Effector memory CD8-positive, alpha-beta T cell (primary cell): ENCODE measurements around the gene PRKCQ.
"Not testable (repeated sequence)": the region's sequence is repeated elsewhere in the genome, so short reads cannot be mapped to it uniquely, and the experiment has no call there.

Experiments used
- ATAC-seq: fragments of 150-1000 bp; cut with Tn5 transposase; replicated peaks from 2 replicates; pipeline ENCODE4 v1.10.0; 2021; ENCODE audit warnings: mild to moderate bottlenecking, moderate library complexity
- DNase-seq, 3 experiments: peaks; one replicate each; pipeline ENCODE4 v3.0.0; 2021
- H3K27ac Mint-ChIP-seq, 2 donors: one replicate each; pipeline ENCODE4 v1.8.0; 2022; ENCODE audit warnings: mild to moderate bottlenecking in 2 of 2, mixed read lengths in 2 of 2, moderate library complexity in 2 of 2
- H3K27me3 Mint-ChIP-seq, 2 donors: one replicate each; pipeline ENCODE4 v1.8.0; 2022; ENCODE audit warnings: mixed read lengths in 2 of 2
- H3K36me3 Mint-ChIP-seq: one replicate; pipeline ENCODE4 v1.8.0; 2022; ENCODE audit warnings: mild to moderate bottlenecking, moderate library complexity, mixed read lengths; ENCODE audit not compliant: insufficient read depth
- H3K4me1 Mint-ChIP-seq, 2 donors: one replicate each; pipeline ENCODE4 v1.8.0; 2022; ENCODE audit warnings: low read depth in 2 of 2, mixed read lengths in 2 of 2
- H3K4me3 Mint-ChIP-seq, 2 donors: one replicate each; pipeline ENCODE4 v1.8.0; 2022; ENCODE audit warnings: mild to moderate bottlenecking in 2 of 2, mixed read lengths in 2 of 2, moderate library complexity in 2 of 2
- H3K9me3 Mint-ChIP-seq, 2 donors: one replicate each; pipeline ENCODE4 v1.8.0; 2022; ENCODE audit warnings: mixed read lengths in 2 of 2

PRKCQ gene

DNA sequence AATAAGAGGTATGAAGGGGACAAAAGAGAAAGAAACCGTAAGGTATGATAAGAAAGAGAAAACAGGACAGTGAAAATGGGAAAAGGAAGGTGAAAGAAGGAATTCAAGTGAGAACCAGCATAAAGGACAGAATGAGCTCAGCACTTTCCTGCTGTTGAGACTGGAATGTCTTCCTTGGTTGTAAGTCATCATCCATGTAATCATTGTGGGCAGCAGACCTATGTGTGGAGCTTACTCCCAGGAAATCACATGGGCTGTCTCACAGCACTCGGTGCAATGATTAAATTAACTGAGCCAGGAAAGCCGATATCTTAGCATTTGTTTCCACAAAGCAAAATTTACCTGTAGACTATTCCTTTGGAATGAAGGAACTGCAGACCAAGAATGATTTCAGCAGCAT is 118.1 kb downstream of the PRKCQ start:
- DNase-seq (no peak), ATAC-seq (no peak)
- peak overlapping the region in 1 of 2 donors; percentile 85 for H3K27ac Mint-ChIP-seq
- H3K36me3 Mint-ChIP-seq = peaks cover 78% of the 10 kb centered on the region
- no peaks in the 10 kb centered on the region for H3K27me3 Mint-ChIP-seq
- H3K9me3 Mint-ChIP-seq = peaks cover 0 to 7% of the 10 kb centered on the region in 2 donors
- no peak overlapping the region for H3K4me3 Mint-ChIP-seq
- peaks cover 10 to 23% of the 10 kb centered on the region in 2 donors for H3K4me1 Mint-ChIP-seq

DNA sequence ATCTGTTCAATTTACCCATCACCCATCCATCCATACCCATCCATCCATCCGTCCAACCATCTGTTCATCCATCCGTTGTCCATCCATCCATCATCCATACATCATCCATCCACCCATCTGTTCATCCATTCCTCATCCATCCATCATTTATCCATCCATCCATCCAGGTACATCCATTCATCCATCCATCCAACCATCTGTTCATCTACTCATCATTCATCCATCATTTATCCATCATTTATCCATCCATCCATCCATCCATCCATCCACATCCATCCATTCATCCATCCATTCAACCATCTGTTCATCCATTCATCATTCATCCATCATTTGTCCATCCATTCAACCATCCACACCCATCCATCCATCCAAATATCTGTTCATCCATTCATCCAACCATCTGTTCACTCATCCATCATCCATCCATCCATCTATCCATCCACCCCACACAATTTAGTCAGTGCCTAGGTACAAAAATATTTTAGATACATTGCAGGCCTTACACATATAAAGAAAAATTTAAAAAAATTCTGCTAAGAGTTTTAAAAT is 119.1 kb downstream of the PRKCQ start:
- H3K4me3 Mint-ChIP-seq = no peak overlapping the region
- peaks cover 7 to 16% of the 10 kb centered on the region in 2 donors for H3K4me1 Mint-ChIP-seq
- peak overlapping the region; percentile 18 to 85 for H3K27ac Mint-ChIP-seq
- H3K9me3 Mint-ChIP-seq = peaks cover 0 to 7% of the 10 kb centered on the region in 2 donors
- DNase-seq (no peak), ATAC-seq (no peak)
- peaks cover 86% of the 10 kb centered on the region for H3K36me3 Mint-ChIP-seq
- no peaks in the 10 kb centered on the region for H3K27me3 Mint-ChIP-seq

DNA sequence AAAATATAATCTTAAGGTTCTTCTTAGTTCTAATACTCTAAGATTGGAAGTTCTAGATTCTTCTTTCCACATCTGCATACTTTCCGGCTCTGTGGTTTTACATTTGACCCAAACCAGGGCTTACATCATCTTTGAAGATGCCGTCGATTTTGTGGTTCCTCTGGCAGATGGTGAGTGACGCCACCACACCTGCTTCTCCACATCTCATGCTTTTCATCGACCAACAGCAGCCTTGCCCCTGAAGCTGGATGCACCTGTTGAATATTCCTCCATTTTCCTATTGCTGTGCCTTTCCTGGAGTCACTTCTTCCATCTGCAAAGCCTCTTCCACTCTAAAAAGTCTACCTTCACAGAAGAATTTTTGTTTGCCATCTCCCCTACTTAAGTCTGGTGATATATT is 121.3 kb downstream of the PRKCQ start:
- Mint-ChIP-seq H3K4me3 (no peak overlapping the region), H3K36me3 (peaks cover 83% of the 10 kb centered on the region), H3K27me3 (no peaks in the 10 kb centered on the region), H3K9me3 (peaks cover 0 to 7% of the 10 kb centered on the region in 2 donors), H3K4me1 (peaks cover 17 to 25% of the 10 kb centered on the region in 2 donors), H3K27ac (peak overlapping the region; percentile 6 to 67)
- DNase-seq (no peak), ATAC-seq (peak; percentile 54)

DNA sequence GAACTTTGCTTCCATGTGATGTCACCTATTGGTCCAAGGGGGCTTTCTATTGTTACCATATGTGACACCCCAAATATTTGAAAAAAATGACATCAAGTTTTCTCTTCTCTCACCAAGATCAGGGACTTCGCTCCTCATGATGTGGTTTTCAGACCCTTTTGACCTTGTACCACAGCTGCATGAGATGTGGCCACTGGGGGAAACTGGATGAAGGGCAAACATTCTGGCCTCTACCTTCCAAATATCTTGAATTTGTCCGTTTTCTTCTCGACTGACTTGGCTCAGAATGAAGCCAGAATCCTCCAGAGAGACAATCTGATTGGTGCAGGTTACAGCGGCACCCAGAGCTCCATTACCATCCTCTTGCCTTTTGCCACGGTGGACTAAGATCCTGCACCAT is 122.7 kb downstream of the PRKCQ start:
- ATAC-seq (no peak), DNase-seq (no peak)
- Mint-ChIP-seq H3K36me3 (peaks cover 69% of the 10 kb centered on the region), H3K4me1 (peaks cover 17 to 25% of the 10 kb centered on the region in 2 donors), H3K27ac (peak overlapping the region in 1 of 2 donors; percentile 87), H3K9me3 (peaks cover 0 to 7% of the 10 kb centered on the region in 2 donors), H3K27me3 (no peaks in the 10 kb centered on the region), H3K4me3 (no peak overlapping the region)

DNA sequence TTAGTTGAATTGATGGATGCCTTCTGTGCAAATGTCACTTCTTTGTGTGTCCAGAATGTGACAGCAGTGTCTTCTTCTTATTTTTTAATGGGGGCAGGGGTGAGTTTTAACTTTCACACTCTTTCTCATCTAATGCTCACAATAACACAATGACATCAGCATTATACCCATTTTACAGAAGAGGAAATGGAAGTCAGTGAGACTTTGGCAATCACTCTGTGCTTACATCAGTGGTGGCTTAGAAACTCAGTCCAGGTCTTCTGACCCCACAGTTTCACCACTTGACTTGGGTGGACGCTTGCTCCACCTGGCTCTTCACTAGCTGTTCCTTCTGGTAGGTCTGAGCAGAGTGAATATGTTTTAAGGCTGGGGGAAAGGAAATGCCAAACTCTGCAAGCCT is 124.0 kb downstream of the PRKCQ start:
- Mint-ChIP-seq H3K27me3 (no peaks in the 10 kb centered on the region), H3K9me3 (peaks cover 0 to 5% of the 10 kb centered on the region in 2 donors), H3K36me3 (peaks cover 60% of the 10 kb centered on the region), H3K27ac (no peak overlapping the region), H3K4me1 (peaks cover 20 to 21% of the 10 kb centered on the region in 2 donors), H3K4me3 (no peak overlapping the region)
- ATAC-seq (no peak), DNase-seq (no peak)

DNA sequence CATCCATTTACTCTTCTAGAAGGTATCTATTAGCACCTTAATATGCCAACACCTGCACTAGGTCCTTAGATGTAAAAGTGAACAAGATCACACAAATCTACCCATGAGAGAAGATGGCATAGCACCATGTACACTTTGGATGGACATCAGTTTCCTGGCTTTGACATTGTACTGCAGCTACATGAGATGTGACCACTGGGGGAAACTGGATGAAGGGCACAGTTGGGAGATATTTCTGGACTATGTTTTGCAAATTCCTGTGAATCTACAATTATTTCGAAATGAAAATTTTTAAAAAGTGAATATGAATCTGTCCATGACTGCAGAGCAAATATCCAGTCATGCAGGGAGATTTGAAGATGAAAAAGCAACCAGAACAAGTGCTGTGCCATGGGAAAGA is 124.5 kb downstream of the PRKCQ start:
- Mint-ChIP-seq H3K4me1 (peaks cover 22 to 25% of the 10 kb centered on the region in 2 donors), H3K27me3 (no peaks in the 10 kb centered on the region), H3K36me3 (peaks cover 55% of the 10 kb centered on the region), H3K9me3 (peaks cover 0 to under 1% of the 10 kb centered on the region in 2 donors), H3K4me3 (no peak overlapping the region), H3K27ac (no peak overlapping the region)
- ATAC-seq (no peak), DNase-seq (no peak)

DNA sequence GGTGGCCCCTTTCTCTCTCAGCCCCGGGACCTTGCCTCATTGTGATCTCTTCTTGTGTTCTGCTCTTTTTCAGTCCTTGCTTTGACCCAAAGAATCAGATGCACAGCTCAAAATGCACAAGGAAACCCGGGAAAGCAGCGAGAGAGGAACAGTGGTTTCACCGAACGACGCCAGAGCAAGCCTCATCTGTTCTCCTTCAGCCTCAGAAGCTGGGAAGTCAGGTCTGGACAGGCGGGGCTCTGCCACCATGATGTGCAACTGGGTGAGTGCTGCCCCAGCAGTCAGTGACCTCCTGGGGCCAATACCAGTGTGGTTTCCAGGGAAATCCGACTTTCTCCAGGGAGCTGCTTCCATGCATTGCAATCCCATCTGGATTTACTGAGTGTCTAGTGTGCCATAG is 133.4 kb downstream of the PRKCQ start:
- no peak overlapping the region for H3K4me3 Mint-ChIP-seq
- H3K9me3 Mint-ChIP-seq = no peaks in the 10 kb centered on the region
- peak overlapping the region in 1 of 2 donors; percentile 57 for H3K27ac Mint-ChIP-seq
- H3K4me1 Mint-ChIP-seq = peaks cover 21 to 25% of the 10 kb centered on the region in 2 donors
- DNase-seq (no peak), ATAC-seq (no peak)
- H3K36me3 Mint-ChIP-seq = peaks cover 35% of the 10 kb centered on the region
- H3K27me3 Mint-ChIP-seq = no peaks in the 10 kb centered on the region

DNA sequence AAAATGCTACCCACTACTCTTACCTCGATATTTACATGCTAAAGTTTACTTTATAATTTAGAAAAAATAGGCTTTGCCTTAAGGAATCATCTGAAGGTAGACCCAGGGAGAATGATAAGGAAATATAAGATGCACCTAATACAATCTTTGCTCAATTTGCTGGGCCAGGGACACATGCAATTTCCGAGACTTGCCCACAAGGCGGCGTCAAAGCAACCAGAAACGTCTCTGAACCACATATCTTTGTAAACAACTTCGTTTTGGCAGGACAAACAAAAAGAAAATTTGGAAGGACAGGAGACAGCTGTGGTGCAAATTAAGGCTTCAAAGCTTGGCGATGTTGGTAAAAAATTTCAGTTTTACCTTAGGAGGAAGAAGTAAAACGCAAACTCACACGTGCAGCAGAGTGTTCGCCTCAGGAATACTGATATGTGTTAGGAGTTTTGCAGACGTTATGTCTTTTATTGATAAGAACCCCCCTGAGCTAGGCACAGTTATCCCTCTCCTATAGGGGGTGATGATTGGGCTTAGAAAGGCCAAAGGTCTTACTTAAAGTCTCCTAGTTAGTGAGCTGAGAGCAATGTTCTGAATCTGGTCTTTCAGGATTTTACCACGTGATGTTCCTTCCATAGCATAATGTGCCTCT is 134.3 kb downstream of the PRKCQ start:
- Mint-ChIP-seq H3K36me3 (peaks cover 43% of the 10 kb centered on the region), H3K27ac (peak overlapping the region; percentile 3 to 55), H3K4me1 (peaks cover 20 to 26% of the 10 kb centered on the region in 2 donors), H3K27me3 (no peaks in the 10 kb centered on the region), H3K9me3 (no peaks in the 10 kb centered on the region), H3K4me3 (no peak overlapping the region)
- DNase-seq (peak; percentile 47 to 53 (median 53)), ATAC-seq (peak; percentile 71)

DNA sequence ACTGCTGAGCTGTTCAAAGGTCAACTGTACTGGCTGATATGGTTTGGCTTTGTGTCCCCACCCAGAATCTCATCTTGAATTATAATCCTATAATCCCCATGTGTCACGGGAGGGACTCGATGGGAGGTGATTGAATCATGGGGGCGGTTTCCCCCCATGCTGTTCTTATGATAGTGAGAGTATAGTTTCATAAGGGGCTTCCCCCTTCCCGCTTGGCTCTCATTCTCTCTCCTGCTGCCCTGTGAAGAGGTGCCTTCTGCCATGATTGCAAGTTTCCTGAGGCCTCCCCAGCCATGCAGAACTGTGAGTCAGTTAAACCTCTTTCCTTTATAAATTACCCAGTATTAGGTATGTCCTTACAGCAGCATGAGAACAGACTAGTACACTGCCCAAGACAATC is 140.2 kb downstream of the PRKCQ start:
- not testable (repeated sequence) for H3K9me3 Mint-ChIP-seq, H3K4me3 Mint-ChIP-seq, DNase-seq, H3K27me3 Mint-ChIP-seq, ATAC-seq, H3K4me1 Mint-ChIP-seq
- Mint-ChIP-seq H3K27ac (peak overlapping the region; percentile 35 to 62), H3K36me3 (peaks cover 64% of the 10 kb centered on the region)

DNA sequence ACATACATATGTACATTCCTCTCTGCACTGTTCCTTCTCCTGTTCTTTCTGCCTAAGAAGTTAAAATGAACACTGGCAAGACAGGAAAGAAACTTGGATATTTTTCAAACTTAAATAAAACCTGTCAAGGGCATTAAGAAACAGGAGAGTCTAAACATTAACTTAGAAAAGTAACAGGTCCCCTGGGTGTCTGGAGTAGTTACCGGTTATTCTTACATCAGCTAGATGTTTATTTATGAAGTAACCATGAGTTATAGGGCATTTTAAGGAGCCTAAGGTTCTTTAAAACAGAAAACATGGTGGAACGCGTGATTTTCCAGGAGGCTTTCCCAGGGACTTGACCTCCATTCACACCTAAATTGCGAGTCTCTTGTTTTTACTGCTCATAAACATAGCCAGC is 148.2 kb downstream of the PRKCQ start:
- ATAC-seq = no peak
- Mint-ChIP-seq H3K27me3 (no peaks in the 10 kb centered on the region), H3K27ac (no peak overlapping the region), H3K36me3 (peaks cover 68% of the 10 kb centered on the region), H3K4me3 (no peak overlapping the region), H3K9me3 (no peaks in the 10 kb centered on the region), H3K4me1 (peaks cover 1 to 4% of the 10 kb centered on the region in 2 donors)
- no peak for DNase-seq

DNA sequence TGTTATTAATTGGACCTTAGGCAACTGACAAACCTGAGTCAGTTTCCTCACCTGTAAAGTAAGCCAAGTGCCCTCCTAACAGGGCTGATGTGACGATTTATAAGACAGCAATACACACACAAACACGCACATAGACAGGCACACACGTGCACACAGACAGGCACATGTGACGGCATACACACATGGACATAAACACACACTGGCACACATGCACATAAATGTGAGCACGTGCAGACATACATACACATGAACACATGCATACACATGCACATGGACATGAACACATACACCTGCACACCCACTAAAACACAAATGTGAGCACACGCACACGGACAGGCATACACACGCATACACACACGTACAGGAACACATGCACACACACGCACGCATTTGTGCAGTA is 148.9 kb downstream of the PRKCQ start:
- peaks cover 1 to 2% of the 10 kb centered on the region in 2 donors for H3K4me1 Mint-ChIP-seq
- peaks cover 64% of the 10 kb centered on the region for H3K36me3 Mint-ChIP-seq
- no peaks in the 10 kb centered on the region for H3K27me3 Mint-ChIP-seq
- no peak overlapping the region for H3K4me3 Mint-ChIP-seq
- H3K9me3 Mint-ChIP-seq = no peaks in the 10 kb centered on the region
- ATAC-seq (no peak), DNase-seq (no peak)
- no peak overlapping the region for H3K27ac Mint-ChIP-seq

DNA sequence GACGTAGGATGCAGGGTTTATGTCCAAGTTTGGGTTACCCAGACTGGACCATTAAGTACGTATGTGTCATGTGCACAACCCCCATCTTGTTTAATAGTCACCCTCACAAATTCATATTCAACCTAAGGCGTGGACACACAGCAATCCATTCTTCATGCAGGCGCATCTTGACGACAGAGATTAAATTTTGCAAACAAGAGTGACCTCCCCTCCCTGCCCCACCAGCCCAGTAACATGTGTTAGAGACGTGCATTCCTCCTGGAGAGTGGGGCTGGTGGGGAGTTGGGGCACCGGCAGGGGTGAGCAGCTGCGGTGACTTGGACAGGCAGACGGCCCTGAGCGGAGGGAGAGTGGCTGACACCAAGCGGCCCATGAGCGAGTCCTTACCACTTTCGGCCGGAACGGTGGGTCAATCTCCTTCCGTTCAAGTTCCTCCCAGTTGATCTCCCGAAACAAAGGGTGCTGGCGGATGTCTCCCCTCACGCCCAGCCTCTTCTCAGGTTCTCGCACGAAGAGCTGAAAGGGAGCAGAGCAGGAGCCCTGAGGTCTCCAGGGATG is 149.6 kb downstream of the PRKCQ start:
- ATAC-seq = no peak
- peaks cover 0 to 4% of the 10 kb centered on the region in 2 donors for H3K4me1 Mint-ChIP-seq
- peaks cover 64% of the 10 kb centered on the region for H3K36me3 Mint-ChIP-seq
- H3K27ac Mint-ChIP-seq = no peak overlapping the region
- no peaks in the 10 kb centered on the region for H3K9me3 Mint-ChIP-seq
- no peak overlapping the region for H3K4me3 Mint-ChIP-seq
- no peaks in the 10 kb centered on the region for H3K27me3 Mint-ChIP-seq
- no peak for DNase-seq

DNA sequence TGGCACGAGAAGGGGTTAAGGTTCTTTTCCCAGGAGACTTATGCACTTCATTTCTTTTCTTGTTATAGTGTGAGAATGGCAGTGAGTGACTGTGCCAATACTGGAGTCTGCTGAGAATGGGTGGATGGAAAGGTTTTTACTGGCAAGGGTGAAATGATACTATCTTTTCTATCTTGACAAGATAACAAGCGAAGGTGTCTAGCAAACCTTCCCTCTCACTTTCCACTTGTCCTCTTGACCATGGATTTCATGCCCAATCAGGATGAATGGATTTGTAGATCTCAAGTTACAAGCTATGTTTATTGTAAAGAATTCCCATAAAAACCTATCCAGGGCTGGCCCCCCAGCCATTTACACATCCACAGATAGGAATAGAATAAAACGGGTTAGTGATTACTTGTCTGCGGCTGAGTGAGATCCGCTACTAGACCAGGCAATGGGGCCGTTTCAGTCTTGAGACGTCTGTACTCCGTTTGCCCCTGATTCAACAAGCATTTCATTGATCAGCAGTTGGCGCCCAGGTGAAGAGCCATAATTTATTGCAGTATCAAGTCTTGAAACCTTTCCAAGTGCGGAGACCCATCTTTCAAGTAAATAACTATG is 152.6 kb downstream of the PRKCQ start:
- no peak for DNase-seq
- peaks cover 51% of the 10 kb centered on the region for H3K36me3 Mint-ChIP-seq
- H3K4me1 Mint-ChIP-seq = peaks cover 15 to 16% of the 10 kb centered on the region in 2 donors
- H3K27me3 Mint-ChIP-seq = no peaks in the 10 kb centered on the region
- H3K4me3 Mint-ChIP-seq = no peak overlapping the region
- peak overlapping the region; percentile 12 to 69 for H3K27ac Mint-ChIP-seq
- ATAC-seq = no peak
- H3K9me3 Mint-ChIP-seq = no peaks in the 10 kb centered on the region

DNA sequence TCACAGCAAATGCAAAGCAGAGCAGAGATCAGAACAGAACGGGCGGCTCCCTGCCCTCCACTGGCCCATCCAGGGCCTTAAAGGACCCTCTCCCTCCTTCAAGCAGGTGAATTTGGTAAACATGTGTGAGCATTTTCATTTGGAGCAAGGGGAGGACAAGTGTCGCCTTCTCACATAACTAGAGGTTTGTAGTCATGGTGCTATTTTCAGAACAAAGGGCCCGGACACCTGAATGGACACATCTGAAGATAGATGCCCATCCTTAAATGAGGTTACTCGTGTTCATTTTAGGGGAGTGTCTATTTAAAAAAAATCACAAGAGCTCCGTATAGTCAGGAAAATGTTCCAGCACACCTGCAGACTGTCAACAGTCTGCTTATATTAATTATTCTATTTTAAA is 153.8 kb downstream of the PRKCQ start:
- no peak for ATAC-seq
- peaks cover 47% of the 10 kb centered on the region for H3K36me3 Mint-ChIP-seq
- H3K4me1 Mint-ChIP-seq = peaks cover 15 to 16% of the 10 kb centered on the region in 2 donors
- no peaks in the 10 kb centered on the region for H3K9me3 Mint-ChIP-seq
- H3K4me3 Mint-ChIP-seq = no peak overlapping the region
- H3K27me3 Mint-ChIP-seq = no peaks in the 10 kb centered on the region
- no peak for DNase-seq
- H3K27ac Mint-ChIP-seq = peak overlapping the region in 1 of 2 donors; percentile 62
